Fibroblast of upper back skin (primary cell): ENCODE data around the gene PCSK5.

ENCODE experiments used
- DNase-seq: peaks from one replicate; pipeline ENCODE4 v3.0.0-alpha.2; 2013

Gene PCSK5

DNA sequence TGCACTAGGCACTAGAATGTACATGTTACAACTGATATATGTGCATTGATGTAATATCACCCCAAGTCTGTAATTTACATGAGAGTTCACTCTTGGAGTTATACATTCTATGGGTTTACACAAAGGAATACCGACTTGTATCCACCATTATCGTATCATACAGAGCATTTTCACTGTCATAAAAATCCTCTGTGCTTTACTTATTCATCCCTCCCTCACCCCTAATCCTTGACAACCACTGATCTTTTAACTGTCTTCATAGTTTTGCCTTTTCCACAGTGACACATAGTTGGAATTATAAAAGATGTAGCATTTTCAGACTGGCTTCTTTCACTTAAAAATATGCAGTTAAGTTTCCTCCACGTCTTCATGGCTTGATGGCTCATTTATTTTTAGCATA lies 514.9 kb downstream of the PCSK5 start:
- no peak for DNase-seq

DNA sequence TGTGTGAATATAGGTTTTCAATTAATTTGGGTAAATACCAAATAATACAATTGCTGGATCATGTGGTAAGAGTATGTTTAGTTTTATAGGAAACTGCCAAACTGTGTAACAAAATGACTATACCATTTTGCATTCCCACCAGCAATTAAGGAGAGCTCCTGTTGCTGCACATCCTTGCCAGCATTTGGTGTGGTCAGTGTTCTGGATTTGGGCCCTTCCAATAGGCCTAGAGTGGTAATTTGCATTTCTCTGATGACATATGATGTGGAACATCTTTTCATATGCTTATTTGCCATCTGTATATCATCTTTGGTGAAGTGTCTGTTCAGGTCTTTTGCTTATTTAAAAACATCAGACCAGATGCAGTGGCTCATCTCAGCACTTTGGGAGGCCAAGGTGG lies 515.4 kb downstream of the PCSK5 start:
- no peak for DNase-seq
